IMR-90 (cell line): ENCODE measurements around the gene FIBCD1. TPM values are rescaled to one million over a fixed set of nuclear protein-coding genes. Genes with fewer than 3 reads are reported as not detected.

Experiments
- ATAC-seq: fragments of 200-7000 bp; cut with Tn5 transposase; 2 replicates; pipeline ENCODE4 v1.9.1; 2020; ENCODE audit warnings: low read depth, mild to moderate bottlenecking, moderate library complexity
- BruUV-seq: library from RNA; stranded (reverse); fragments of 400-500 nt; replicated peaks from 2 replicates; lab custom pipeline; 2021; lab: Mats Ljungman, UMichigan
- CTCF ChIA-PET: fragments of 300-600 bp; formaldehyde crosslinking; extraction: SDS; loops from one replicate; lab custom pipeline; 2021; ENCODE audit warnings: antibody characterized with exemption; lab: Yijun Ruan, JAX
- POLR2A ChIA-PET: fragments of 300-600 bp; sonication (Branson Sonifier 250); formaldehyde crosslinking; loops from one replicate; lab custom pipeline; 2022; ENCODE audit warnings: antibody characterized with exemption; ENCODE audit not compliant: unreplicated experiment; lab: Charles Lee
- DNase-seq: peaks from one replicate; pipeline ENCODE4 v3.0.0; 2013
- H2AFZ ChIP-seq: replicated peaks from 2 replicates; pipeline ENCODE3; 2013; ENCODE audit warnings: low read length, mild to moderate bottlenecking; ENCODE audit not compliant: poor library complexity
- H2AK5ac ChIP-seq: 2 replicates; pipeline ENCODE4 v1.6.1; 2013; ENCODE audit warnings: low read depth, low read length, inconsistent platforms
- H2AK9ac ChIP-seq: replicated peaks from 2 replicates; pipeline ENCODE3; 2013; ENCODE audit warnings: mild to moderate bottlenecking, low read depth, low read length, moderate library complexity; ENCODE audit not compliant: poor library complexity
- H2BK120ac ChIP-seq: 2 replicates; pipeline ENCODE4 v1.6.1; 2013; ENCODE audit warnings: low read depth, low read length, inconsistent platforms
- H2BK15ac ChIP-seq: 3 replicates; pipeline ENCODE4 v1.6.1; 2013; ENCODE audit warnings: low read depth, low read length, inconsistent platforms
- H2BK20ac ChIP-seq: 2 replicates; pipeline ENCODE4 v1.6.1; 2013; ENCODE audit warnings: low read depth, mild to moderate bottlenecking, inconsistent platforms, low read length, moderate library complexity
- H2BK5ac ChIP-seq: 2 replicates; pipeline ENCODE4 v1.6.1; 2013; ENCODE audit warnings: mild to moderate bottlenecking, low read depth, low read length, inconsistent platforms; ENCODE audit not compliant: poor library complexity, severe bottlenecking
- H3K14ac ChIP-seq: replicated peaks from 2 replicates; pipeline ENCODE4 v1.6.1; 2013; ENCODE audit warnings: low read depth, low read length, inconsistent platforms
- H3K18ac ChIP-seq: 2 replicates; pipeline ENCODE4 v1.6.1; 2013; ENCODE audit warnings: low read depth, low read length, control low read depth
- H3K23ac ChIP-seq: 2 replicates; pipeline ENCODE4 v1.6.1; 2013; ENCODE audit warnings: low read depth, low read length, inconsistent platforms
- H3K27ac ChIP-seq: 2 replicates; pipeline ENCODE4 v1.5.1; 2013; ENCODE audit warnings: mild to moderate bottlenecking, control low read depth, low read length; ENCODE audit not compliant: insufficient read depth
- H3K27me3 ChIP-seq: 2 replicates; pipeline ENCODE4 v1.6.1; 2013; ENCODE audit warnings: low read length; ENCODE audit not compliant: control insufficient read depth, insufficient read depth
- H3K36me3 ChIP-seq: 2 replicates; pipeline ENCODE4 v1.6.1; 2013; ENCODE audit warnings: low read length, mixed read lengths; ENCODE audit not compliant: control insufficient read depth, insufficient read depth
- H3K4ac ChIP-seq: 2 replicates; pipeline ENCODE4 v1.6.1; 2013; ENCODE audit warnings: low read depth, low read length, inconsistent platforms
- H3K4me1 ChIP-seq: 2 replicates; pipeline ENCODE4 v1.6.1; 2013; ENCODE audit warnings: low read length, mixed read lengths; ENCODE audit not compliant: control insufficient read depth, insufficient read depth
- H3K4me2 ChIP-seq: 2 replicates; pipeline ENCODE4 v1.6.1; 2013; ENCODE audit warnings: low read depth, mild to moderate bottlenecking, control low read depth, low read length, moderate library complexity
- H3K4me3 ChIP-seq: 2 replicates; pipeline ENCODE4 v1.5.1; 2013; ENCODE audit warnings: low read depth, mild to moderate bottlenecking, control low read depth, low read length, moderate library complexity; ENCODE audit not compliant: insufficient read depth
- H3K56ac ChIP-seq: 2 replicates; pipeline ENCODE4 v1.6.1; 2013; ENCODE audit warnings: low read length, inconsistent platforms; ENCODE audit not compliant: insufficient read depth; ENCODE audit errors: extremely low read depth
- H3K79me1 ChIP-seq, 2 experiments: 2 replicates each; pipeline ENCODE4 v1.6.1; 2013; ENCODE audit warnings: low read length in 2 of 2, inconsistent platforms in 1 of 2, low read depth in 1 of 2
- H3K9ac ChIP-seq: 2 replicates; pipeline ENCODE4 v1.6.1; 2013; ENCODE audit warnings: low read depth, low read length, control low read depth
- H3K9me1 ChIP-seq: 2 replicates; pipeline ENCODE4 v1.6.1; 2013; ENCODE audit warnings: low read length, inconsistent platforms; ENCODE audit not compliant: insufficient read depth
- H3K9me3 ChIP-seq: 2 replicates; pipeline ENCODE4 v1.6.1; 2013; ENCODE audit warnings: low read length; ENCODE audit not compliant: control insufficient read depth, insufficient read depth
- H4K20me1 ChIP-seq: 2 replicates; pipeline ENCODE4 v1.6.1; 2013; ENCODE audit warnings: low read length, inconsistent platforms; ENCODE audit not compliant: insufficient read depth
- H4K5ac ChIP-seq: 2 replicates; pipeline ENCODE4 v1.6.1; 2013; ENCODE audit warnings: mild to moderate bottlenecking, low read depth, low read length, control low read depth
- H4K8ac ChIP-seq, 2 experiments: 2 replicates each; pipeline ENCODE4 v1.6.1; 2013; ENCODE audit warnings: low read depth in 2 of 2, low read length in 2 of 2, control low read depth in 1 of 2, inconsistent platforms in 1 of 2
- H4K91ac ChIP-seq: 2 replicates; pipeline ENCODE4 v1.6.1; 2013; ENCODE audit warnings: low read depth, low read length, inconsistent platforms; ENCODE audit not compliant: insufficient read depth
- CHD1 ChIP-seq: IDR thresholded peaks from 2 replicates; pipeline ENCODE4 v1.6.1; 2012; ENCODE audit warnings: low read depth, low read length, improper control_type of control experiment
- CTCF ChIP-seq: conservative IDR thresholded peaks from 2 replicates; pipeline ENCODE4 v1.5.1; 2012; ENCODE audit warnings: mild to moderate bottlenecking, low read depth, low read length, improper control_type of control experiment
- FOS ChIP-seq: fragments of 150-350 bp; IDR thresholded peaks from 2 replicates; pipeline ENCODE4 v1.6.1; 2016; ENCODE audit warnings: low read depth, low read length
- MAZ ChIP-seq: IDR thresholded peaks from 2 replicates; pipeline ENCODE4 v1.6.1; 2012; ENCODE audit warnings: low read depth, mild to moderate bottlenecking, low read length, improper control_type of control experiment, moderate library complexity, borderline replicate concordance
- POLR2A ChIP-seq: IDR thresholded peaks from 2 replicates; pipeline ENCODE4 v1.6.1; 2012; ENCODE audit warnings: mild to moderate bottlenecking, low read depth, low read length
- RCOR1 ChIP-seq: IDR thresholded peaks from 2 replicates; pipeline ENCODE4 v1.6.1; 2012; ENCODE audit warnings: mild to moderate bottlenecking, low read length, improper control_type of control experiment; ENCODE audit not compliant: insufficient replicate concordance
- RFX5 ChIP-seq: IDR thresholded peaks from 2 replicates; pipeline ENCODE4 v1.8.0; 2012; ENCODE audit warnings: low read depth, mild to moderate bottlenecking, low read length, moderate library complexity
- SMC3 ChIP-seq: fragments of 150-350 bp; IDR thresholded peaks from 2 replicates; pipeline ENCODE4 v1.6.1; 2016; ENCODE audit warnings: low read depth, mild to moderate bottlenecking, antibody characterized with exemption, low read length, moderate library complexity
- USF2 ChIP-seq: fragments of 150-350 bp; IDR thresholded peaks from 2 replicates; pipeline ENCODE4 v1.6.1; 2017; ENCODE audit warnings: mild to moderate bottlenecking, antibody characterized with exemption, low read length, low read depth
- WGBS, 2 experiments: methylation state at CpG; one replicate each; pipeline versions ENCODE4 v1.1.5 to v1.1.7; 2013; ENCODE audit warnings: missing lambda C conversion rate in 2 of 2; ENCODE audit not compliant: insufficient read length in 1 of 2; ENCODE audit errors: extremely low coverage in 2 of 2; 5-methylcytosine and 5-hydroxymethylcytosine counted together
- dilution Hi-C: fragments of 300-500 bp; cut with HindIII; formaldehyde crosslinking; loops from one replicate; pipeline ENCODE4 v1.14.3; 2018; ENCODE audit warnings: low sequenced_read_pairs; ENCODE audit not compliant: unreplicated experiment
- in situ Hi-C: fragments of 300-500 bp; cut with MboI; formaldehyde crosslinking; loops from 3 replicates; pipeline ENCODE4 v1.14.3; 2019; ENCODE audit warnings: low sequenced_read_pairs, inconsistent platforms, mixed read lengths
- intact Hi-C: fragments of 100-400 bp; cut with micrococcal nuclease; formaldehyde crosslinking; loops from 2 replicates; pipeline ENCODE4 v1.10.0; 2022
- polyA plus RNA-seq, 3 experiments: library from polyadenylated mRNA; depleted of rRNA; stranded (reverse); fragments of >200 nt; gene quantifications; 2 replicates each; pipeline ENCODE4 v1.2.3, GENCODE V29; 2012; ENCODE audit warnings: low replicate concordance in 1 of 3
- total RNA-seq: library from RNA; depleted of rRNA; stranded (reverse); fragments of >200 nt; gene quantifications from 2 replicates; pipeline ENCODE4 v1.2.3, GENCODE V29; 2012

Gene FIBCD1
- total and polyA plus RNA-seq, 2 of the 4 experiments (the other 2 are of a cell fraction): 1.1 to 10.1 TPM

- Histone ChIP-seq H2BK15ac (no peak overlapping the region), H4K20me1 (peaks cover 41% of the 10 kb centered on the region), H3K9me1 (peaks cover 4% of the 10 kb centered on the region; the same call in 1 of the 2 replicates), H4K8ac (peak overlapping the region in 1 of 2 experiments; percentile 56; a peak in 1 of 4 replicates), H3K23ac (no peak overlapping the region), H3K4me1 (peaks cover 15% of the 10 kb centered on the region; the same call in 1 of the 2 replicates), H3K56ac (no peak overlapping the region; the same call in 1 of the 2 replicates), H2AK9ac (peak overlapping the region; percentile 65), H3K9ac (no peak overlapping the region), H2BK120ac (0 out of 2 replicates have a peak overlapping the region, but pooled peaks have one; percentile 3), H2AK5ac (peak overlapping the region; percentile 25; the same call in 1 of the 2 replicates), H3K4me2 (no peak overlapping the region), H3K9me3 (no peaks in the 10 kb centered on the region), H2BK20ac (no peak overlapping the region), H3K79me1 (peaks cover 19 to 50% of the 10 kb centered on the region in 2 experiments), H3K36me3 (peaks cover 88% of the 10 kb centered on the region), H2BK5ac (no peak overlapping the region), H4K91ac (no peak overlapping the region), H2AFZ (peak overlapping the region; percentile 21), H3K14ac (no peak overlapping the region), H3K27me3 (no peaks in the 10 kb centered on the region), H4K5ac (no peak overlapping the region), H3K4ac (peak overlapping the region; percentile 27), H3K18ac (no peak overlapping the region; the same call in 1 of the 2 replicates), H3K27ac (peak overlapping the region; percentile 5; the same call in 1 of the 2 replicates), H3K4me3 (no peak overlapping the region)
- ChIA-PET CTCF (no interaction called here), POLR2A (no interaction called here)
- ATAC-seq (peak; percentile 62), DNase-seq (peak; percentile 38)
- in situ Hi-C loops (loop anchor here (5.0 kb wide), 1 partner anchor 155 kb away; no protein-coding TSS in a partner anchor), intact Hi-C loops (no loop called here), dilution Hi-C loops (no loop called here)
- WGBS, 2 experiments: 90% methylated on average over 2 of the region's 25 CpGs; no CpG with 5 or more reads in 1 of the 2 experiments
- BruUV-seq: no TSS peak
- TF ChIP-seq FOS (no peak), RFX5 (no peak), USF2 (no peak), RCOR1 (no peak), CHD1 (no peak), CTCF (no peak), MAZ (no peak), SMC3 (no peak), POLR2A (no peak)
These were observed 51.4 kb downstream of the FIBCD1 start for GRCh38 chr9:130887494-130888144.
